ENCODE results near the gene GRM4. TPM values are rescaled to one million over a fixed set of nuclear protein-coding genes. Genes with fewer than 3 reads are reported as not detected.

GRM4 gene
- total RNA-seq, 1 donor from 2014 or later: not detected

DNA sequence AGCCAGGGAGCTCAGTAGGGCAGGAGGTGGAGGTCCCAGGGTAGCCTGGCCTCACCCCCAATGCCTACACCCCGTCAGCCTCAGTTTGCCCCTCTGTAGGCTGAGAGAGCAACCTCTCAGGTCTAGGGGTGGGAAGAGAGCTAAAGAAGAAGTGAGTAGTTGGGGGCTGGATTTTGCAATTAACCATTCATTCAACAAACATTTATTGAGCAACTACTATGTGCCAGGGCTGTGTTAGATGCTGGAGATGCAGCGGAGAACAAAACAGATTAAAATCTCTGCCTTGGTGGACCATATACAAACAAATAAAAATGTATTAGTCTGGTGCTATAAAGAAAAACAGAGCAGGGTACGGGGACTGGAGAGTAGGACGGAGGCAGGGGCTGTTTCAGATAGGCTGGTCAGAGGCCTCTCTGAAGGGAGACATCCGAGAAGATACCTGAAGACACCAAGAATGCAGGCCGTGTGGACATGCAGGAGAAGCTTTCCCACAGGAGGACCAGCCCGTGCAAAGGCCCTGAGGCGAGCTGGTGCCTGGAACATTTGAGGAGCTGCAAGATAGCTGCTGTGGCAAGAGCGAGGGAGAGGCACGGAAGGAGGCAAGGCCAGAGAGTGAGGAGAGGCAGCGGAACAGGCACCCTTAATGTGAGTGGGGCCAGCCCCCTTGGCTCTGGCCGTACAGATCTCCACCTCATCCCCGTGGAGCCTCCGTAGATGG lies 60.3 kb downstream of the GRM4 start:
- DNase-seq (ENCODE audit: low spot score): no peak

DNA sequence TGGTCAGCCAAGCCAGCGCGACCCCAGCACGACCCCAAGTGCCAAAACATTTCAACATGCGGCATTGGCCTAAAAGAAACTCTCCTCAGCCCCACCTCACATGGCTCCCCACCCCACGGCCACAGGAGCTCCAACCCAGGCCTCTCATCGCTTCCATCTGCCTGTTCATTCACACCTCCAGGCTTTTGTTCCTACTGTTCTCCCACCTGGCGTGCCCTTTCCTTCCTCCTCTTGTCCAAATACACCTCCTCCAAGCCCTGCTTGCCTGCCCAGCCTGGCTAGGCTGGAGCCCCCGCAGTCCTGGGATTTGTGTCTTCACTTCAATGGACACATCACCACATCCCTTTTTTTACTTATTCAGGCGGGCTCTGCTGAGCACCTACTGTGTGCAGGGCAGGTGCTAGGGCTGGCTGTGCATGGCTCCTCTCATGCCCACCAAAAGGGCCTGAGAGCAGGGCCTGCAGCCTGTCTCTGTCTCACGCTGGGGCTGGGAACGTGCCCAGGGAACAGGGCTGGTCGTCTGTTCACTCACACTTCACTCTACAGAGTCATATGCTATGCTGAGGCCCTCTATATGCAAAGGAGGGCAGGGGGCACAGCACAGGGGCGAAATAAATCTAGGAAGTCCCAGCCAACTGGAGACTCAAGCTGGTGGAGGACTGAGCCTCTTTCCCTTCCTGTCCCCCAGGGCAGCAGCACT lies 61.1 kb downstream of the GRM4 start:
- no peak for DNase-seq (ENCODE audit: low spot score)

DNA sequence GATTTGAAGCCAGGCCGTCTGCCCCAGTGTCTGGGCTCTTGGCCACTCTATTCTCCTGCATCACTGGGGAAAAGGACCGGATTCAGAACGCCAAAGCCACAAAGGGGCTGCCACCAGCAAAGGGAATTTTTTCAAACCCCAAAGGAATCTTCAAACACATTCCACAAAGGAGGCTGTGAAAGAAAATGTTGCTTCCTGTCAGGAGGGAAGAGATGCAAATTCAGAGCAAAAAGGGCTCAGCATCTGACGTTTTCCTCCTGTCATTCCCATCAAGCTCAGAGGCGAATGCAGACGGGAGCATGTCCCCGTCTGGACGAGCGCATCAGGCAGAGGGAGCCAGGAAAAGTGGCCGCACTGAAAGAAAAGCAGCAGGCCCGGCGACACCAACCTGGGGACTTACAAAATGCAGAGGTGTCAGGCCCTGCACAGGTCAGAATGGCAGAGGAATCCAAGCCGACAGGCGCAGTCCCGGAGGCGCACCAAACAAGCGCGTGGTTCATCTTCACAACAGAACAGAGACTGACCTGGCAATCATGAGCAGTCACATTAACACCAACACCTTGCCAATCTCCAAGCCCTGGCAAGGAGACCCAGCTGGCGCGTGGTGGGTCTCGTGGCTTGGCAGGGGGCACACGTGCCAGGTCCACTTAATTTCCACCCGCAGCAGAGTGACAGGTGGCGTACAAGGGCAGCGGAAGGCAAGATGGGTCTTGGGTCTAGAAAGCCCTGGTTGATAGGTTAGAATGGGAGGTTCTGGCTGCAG lies 62.8 kb downstream of the GRM4 start:
- no peak for DNase-seq (ENCODE audit: low spot score)

- DNase-seq (ENCODE audit: low spot score): no peak
Measured at GRCh38 chr6:34082348-34082747, 63.5 kb downstream of the GRM4 start.

GRCh38 chr6:34080357-34080756 lies 65.5 kb downstream of the GRM4 start:
- no peak for DNase-seq (ENCODE audit: low spot score)

- no peak for DNase-seq (ENCODE audit: low spot score)
Measured at GRCh38 chr6:34079899-34080298, 66.0 kb downstream of the GRM4 start.

GRCh38 chr6:34075906-34076305 lies 70.0 kb downstream of the GRM4 start:
- DNase-seq (ENCODE audit: low spot score): no peak

DNA sequence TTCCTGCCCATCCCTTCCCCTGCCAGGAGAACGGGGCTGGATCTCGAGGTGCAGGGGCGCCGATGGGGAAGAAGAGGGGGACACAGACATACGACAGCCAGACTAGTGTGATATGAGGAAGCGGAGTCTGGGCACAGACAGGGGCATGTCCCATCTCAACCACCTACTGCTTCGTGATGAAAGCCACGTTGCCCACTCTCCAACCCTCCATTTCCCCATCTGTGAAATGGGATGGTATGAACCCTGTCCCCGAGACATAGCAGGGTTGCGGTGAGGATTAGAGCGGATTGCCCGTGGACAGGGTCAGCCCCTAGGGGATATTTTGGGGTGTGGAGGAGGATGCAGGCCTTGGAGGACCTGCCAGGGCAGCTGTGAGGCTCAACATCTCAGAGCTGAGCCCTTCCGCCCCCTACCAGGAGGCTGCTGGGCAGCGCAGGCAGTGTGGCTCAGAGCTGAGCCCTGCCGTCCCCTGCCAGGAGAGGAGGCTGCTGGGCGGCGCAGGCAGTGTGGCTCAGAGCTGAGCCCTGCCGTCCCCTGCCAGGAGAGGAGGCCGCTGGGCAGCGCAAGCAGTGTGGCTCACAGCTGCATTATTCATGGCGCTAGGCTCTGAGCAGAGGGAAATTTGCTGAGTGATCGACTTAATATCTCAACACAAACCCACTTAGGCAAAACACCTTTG lies 71.7 kb downstream of the GRM4 start:
- no peak for DNase-seq (ENCODE audit: low spot score)

DNA sequence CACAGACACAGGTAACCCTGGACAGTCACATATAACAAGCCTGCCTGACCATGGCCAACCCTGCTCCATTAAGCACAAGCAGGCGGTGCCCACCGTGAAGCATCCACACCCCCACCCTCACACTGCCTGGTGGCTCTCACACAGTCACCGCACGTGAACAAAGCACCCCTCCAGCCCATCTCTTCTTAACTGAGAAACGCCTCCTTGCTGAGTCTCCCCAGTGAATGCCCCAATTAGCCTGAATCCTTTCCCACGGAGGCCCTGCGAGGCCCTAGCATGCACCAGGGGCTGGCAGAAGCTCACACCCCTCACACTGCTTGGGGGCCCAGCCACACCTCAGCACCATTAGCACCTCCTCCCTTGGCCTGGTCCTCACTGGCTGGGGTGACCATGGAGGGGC lies 72.3 kb downstream of the GRM4 start:
- no peak for DNase-seq (ENCODE audit: low spot score)

DNA sequence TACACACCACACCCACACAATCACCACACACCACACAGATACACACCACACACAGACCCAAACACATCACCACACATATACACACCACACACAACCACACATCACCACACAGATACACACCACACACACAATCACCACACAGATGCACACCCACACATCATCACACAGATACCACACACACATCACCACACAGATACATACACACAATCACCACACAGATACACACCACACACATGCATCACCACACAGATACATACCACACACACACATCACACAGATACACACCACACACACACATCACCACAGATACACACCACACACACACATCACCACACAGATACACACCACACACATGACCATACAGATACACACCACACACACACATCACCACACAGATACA lies 73.2 kb downstream of the GRM4 start:
- no peak for DNase-seq (ENCODE audit: low spot score)

- no peak for DNase-seq (ENCODE audit: low spot score)
Measured at GRCh38 chr6:34071884-34072379, 74.0 kb downstream of the GRM4 start.

DNA sequence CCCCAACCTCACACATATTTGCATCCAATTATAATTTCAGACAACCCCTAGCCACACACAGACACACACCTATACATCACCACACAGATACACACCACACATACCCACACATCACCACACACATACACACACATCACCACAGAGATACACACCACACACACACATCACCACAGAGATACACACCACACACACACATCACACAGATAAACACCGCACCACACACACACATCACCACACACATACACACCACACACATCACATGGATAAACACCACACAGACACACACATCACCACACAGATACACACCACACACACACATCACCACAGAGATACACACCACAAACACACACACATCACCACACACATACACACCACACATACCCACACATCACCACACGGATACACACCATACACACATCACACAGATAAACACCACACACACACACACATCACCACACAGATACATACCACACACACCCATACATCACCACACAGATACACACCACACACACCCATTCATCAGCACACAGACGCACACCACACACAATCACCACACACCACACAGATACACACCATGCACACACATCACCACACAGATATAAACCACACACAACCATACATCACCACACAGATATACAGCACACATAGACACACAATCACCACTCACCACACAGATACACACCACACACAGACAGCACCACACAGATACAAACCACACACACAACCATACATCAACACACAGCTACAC lies 74.6 kb downstream of the GRM4 start:
- DNase-seq (ENCODE audit: low spot score): no peak

DNA sequence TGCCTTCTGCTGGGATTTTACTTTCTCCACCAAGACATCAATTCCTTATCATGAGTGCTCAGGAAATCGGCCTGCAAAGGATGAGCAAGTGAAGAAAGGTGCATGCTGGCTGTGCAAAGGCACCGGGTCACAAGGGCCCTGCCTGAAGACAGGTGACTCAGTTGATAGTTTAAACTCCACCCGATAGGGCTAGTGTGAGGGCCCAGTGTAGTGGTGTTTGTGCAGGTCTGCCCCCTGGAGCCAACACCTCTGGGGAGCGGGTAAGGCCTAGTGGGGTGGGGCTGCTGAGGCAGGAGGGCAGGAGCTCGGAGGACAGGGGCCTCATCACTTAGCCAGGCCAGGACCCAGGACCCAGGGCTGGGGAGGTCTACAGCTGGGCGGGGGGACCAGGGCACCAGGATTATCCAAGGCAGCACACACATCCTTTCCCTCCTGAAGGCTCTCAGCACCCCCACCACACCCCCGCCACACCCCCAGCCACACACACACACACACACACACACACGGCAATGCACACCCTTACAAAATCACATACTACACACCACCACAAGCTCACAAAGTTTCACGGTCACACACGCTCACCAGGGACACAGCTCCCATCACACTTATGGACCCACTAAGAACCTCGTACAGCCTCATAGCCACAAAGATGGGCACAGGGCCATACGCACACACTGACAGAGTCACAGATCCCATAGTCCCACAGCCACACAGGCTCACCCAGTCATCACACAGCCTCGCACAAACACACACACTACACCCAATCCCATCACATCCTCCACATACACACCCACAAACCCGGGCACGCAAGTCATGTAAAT lies 75.4 kb downstream of the GRM4 start:
- DNase-seq (ENCODE audit: low spot score): no peak

GRCh38 chr6:34068462-34069044 lies 77.3 kb downstream of the GRM4 start:
- DNase-seq (ENCODE audit: low spot score): no peak

GRCh38 chr6:34067814-34068213 lies 78.1 kb downstream of the GRM4 start:
- DNase-seq (ENCODE audit: low spot score): no peak

GRCh38 chr6:34066772-34067770 lies 78.8 kb downstream of the GRM4 start:
- DNase-seq (ENCODE audit: low spot score): no peak

DNA sequence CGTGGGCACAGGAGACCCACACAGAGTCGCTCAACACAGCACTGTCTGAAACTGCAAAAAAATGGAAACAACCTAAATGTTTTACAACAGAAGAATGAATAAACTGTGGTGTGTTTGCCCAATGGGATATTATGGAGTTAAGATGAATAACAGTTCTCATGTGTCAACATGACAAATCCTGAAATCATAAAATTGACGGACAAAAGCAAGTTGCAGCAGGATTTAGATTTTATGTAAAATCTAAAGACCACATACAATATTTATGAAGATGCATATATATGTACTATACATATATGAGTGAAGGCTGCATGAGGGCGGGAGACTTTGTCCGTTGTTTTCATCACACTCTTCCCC lies 79.7 kb downstream of the GRM4 start:
- DNase-seq (ENCODE audit: low spot score): no peak

GRCh38 chr6:34065466-34066217 lies 80.2 kb downstream of the GRM4 start:
- DNase-seq (ENCODE audit: low spot score): no peak
